ENCODE measurements around the gene NTHL1. TPM values are rescaled to one million over a fixed set of nuclear protein-coding genes. Genes with fewer than 3 reads are reported as not detected.

Gene NTHL1
- total and polyA plus RNA-seq, 3 donors from 2014 or later, result 18.0 to 35.6 (median 24.6) TPM

GRCh38 chr16:2062801-2063200, 15.2 kb upstream of the NTHL1 start:
- no peaks in the 10 kb centered on the region for H3K4me1 ChIP-seq
- H3K36me3 ChIP-seq (ENCODE audit: low read depth, missing control alignments), result no peaks in the 10 kb centered on the region
- H3K9me3 ChIP-seq, result no peaks in the 10 kb centered on the region
- H3K4me3 ChIP-seq, result no peak overlapping the region
- no peaks in the 10 kb centered on the region for H3K27me3 ChIP-seq
- no peak overlapping the region for H3K27ac ChIP-seq
- WGBS, 2 donors, result 87 to 94% methylated on average over 12 to 28 of the region's 28 CpGs
- no peak for TF ChIP-seq POLR2A (IDR thresholded peaks at IDR 0.05)
- TF ChIP-seq, protein P1, sequence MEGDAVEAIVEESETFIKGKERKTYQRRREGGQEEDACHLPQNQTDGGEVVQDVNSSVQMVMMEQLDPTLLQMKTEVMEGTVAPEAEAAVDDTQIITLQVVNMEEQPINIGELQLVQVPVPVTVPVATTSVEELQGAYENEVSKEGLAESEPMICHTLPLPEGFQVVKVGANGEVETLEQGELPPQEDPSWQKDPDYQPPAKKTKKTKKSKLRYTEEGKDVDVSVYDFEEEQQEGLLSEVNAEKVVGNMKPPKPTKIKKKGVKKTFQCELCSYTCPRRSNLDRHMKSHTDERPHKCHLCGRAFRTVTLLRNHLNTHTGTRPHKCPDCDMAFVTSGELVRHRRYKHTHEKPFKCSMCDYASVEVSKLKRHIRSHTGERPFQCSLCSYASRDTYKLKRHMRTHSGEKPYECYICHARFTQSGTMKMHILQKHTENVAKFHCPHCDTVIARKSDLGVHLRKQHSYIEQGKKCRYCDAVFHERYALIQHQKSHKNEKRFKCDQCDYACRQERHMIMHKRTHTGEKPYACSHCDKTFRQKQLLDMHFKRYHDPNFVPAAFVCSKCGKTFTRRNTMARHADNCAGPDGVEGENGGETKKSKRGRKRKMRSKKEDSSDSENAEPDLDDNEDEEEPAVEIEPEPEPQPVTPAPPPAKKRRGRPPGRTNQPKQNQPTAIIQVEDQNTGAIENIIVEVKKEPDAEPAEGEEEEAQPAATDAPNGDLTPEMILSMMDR (IDR thresholded peaks at IDR 0.05), result no peak
- DNase-seq, result no peak
- intact Hi-C loops (cut with DNase I; ENCODE audit: low total_unique reads), result no loop called here

GRCh38 chr16:2061526-2061925, 13.9 kb upstream of the NTHL1 start:
- 88 to 100% methylated on average over 3 to 13 of the region's 13 CpGs for WGBS, 2 donors
- intact Hi-C loops (cut with DNase I; ENCODE audit: low total_unique reads), result no loop called here
- H3K27me3 ChIP-seq, result no peaks in the 10 kb centered on the region
- no peak overlapping the region for H3K27ac ChIP-seq
- DNase-seq, result no peak
- no peak overlapping the region for H3K4me3 ChIP-seq
- no peaks in the 10 kb centered on the region for H3K9me3 ChIP-seq
- no peaks in the 10 kb centered on the region for H3K36me3 ChIP-seq (ENCODE audit: low read depth, missing control alignments)
- no peak for TF ChIP-seq POLR2A (IDR thresholded peaks at IDR 0.05)
- TF ChIP-seq, protein P1 (IDR thresholded peaks at IDR 0.05), result no peak
- no peaks in the 10 kb centered on the region for H3K4me1 ChIP-seq

- H3K27ac ChIP-seq, result no peak overlapping the region
- WGBS, 2 donors, result 93 to 94% methylated on average over 3 to 18 of the region's 18 CpGs
- TF ChIP-seq, protein P1 (IDR thresholded peaks at IDR 0.05), result no peak
- TF ChIP-seq POLR2A (IDR thresholded peaks at IDR 0.05), result no peak
- no peaks in the 10 kb centered on the region for H3K9me3 ChIP-seq
- no peak overlapping the region for H3K4me3 ChIP-seq
- DNase-seq, result no peak
- no peaks in the 10 kb centered on the region for H3K36me3 ChIP-seq (ENCODE audit: low read depth, missing control alignments)
- intact Hi-C loops (cut with DNase I; ENCODE audit: low total_unique reads), result no loop called here
- H3K4me1 ChIP-seq, result no peaks in the 10 kb centered on the region
- H3K27me3 ChIP-seq, result no peaks in the 10 kb centered on the region
Observed at GRCh38 chr16:2061023-2061422, 13.4 kb upstream of the NTHL1 start.

- no peak overlapping the region for H3K27ac ChIP-seq
- H3K4me1 ChIP-seq, result no peaks in the 10 kb centered on the region
- no peaks in the 10 kb centered on the region for H3K27me3 ChIP-seq
- no peak overlapping the region for H3K4me3 ChIP-seq
- no peak for TF ChIP-seq POLR2A (IDR thresholded peaks at IDR 0.05)
- TF ChIP-seq, protein P1 (IDR thresholded peaks at IDR 0.05), result no peak
- WGBS, 2 donors, result 71 to 94% methylated on average over 5 to 17 of the region's 17 CpGs
- no peaks in the 10 kb centered on the region for H3K9me3 ChIP-seq
- no peak for DNase-seq
- H3K36me3 ChIP-seq (ENCODE audit: low read depth, missing control alignments), result no peaks in the 10 kb centered on the region
- intact Hi-C loops (cut with DNase I; ENCODE audit: low total_unique reads), result no loop called here
Observed at GRCh38 chr16:2060346-2060745, 12.7 kb upstream of the NTHL1 start.

DNA sequence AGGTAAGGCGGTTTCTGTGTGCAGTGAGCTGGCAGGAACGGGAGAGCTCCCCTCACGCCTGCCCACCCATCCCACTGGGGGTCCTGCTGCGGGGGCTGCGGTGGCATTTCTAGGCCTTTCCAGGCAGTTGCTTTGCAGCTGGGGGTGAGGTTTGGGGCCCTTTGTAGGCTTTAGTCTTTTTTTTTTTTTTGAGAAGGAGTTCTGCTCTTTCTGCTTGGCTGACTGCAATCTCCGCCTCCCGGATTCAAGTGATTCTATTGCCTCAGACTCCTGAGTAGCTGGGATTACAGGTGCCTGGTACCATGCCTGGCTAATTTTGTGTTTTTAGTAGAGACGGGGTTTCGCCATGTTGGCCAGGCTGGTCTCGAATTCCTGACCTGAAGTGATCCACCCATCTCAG, 11.2 kb upstream of the NTHL1 start:
- no peaks in the 10 kb centered on the region for H3K36me3 ChIP-seq (ENCODE audit: low read depth, missing control alignments)
- 93 to 98% methylated on average over 9 to 10 of the region's 10 CpGs for WGBS, 2 donors
- intact Hi-C loops (cut with DNase I; ENCODE audit: low total_unique reads), result no loop called here
- H3K27ac ChIP-seq, result no peak overlapping the region
- H3K27me3 ChIP-seq, result no peaks in the 10 kb centered on the region
- DNase-seq, result no peak
- TF ChIP-seq, protein P1 (IDR thresholded peaks at IDR 0.05), result no peak
- TF ChIP-seq POLR2A (IDR thresholded peaks at IDR 0.05), result no peak
- H3K4me1 ChIP-seq, result no peaks in the 10 kb centered on the region
- no peaks in the 10 kb centered on the region for H3K9me3 ChIP-seq
- no peak overlapping the region for H3K4me3 ChIP-seq

All from testis (tissue), 3 donors.